ENCODE data around the gene CHPT1. TPM values are rescaled to one million over a fixed set of nuclear protein-coding genes. Genes with fewer than 3 reads are reported as not detected.
A peak's percentile ranks its signal among the peaks of the same experiment; 100 is the strongest.

The CHPT1 gene
- total RNA-seq, 3 donors from 2014 or later, result 86.7 to 98.2 (median 97.2) TPM

- DNase-seq (no peak), ATAC-seq (no peak)
- intact Hi-C loops (cut with DNase I, micrococcal nuclease), result no loop called here
- H3K9me3 ChIP-seq, result no peaks in the 10 kb centered on the region
- H3K36me3 ChIP-seq (ENCODE audit: low read depth), result no peaks in the 10 kb centered on the region
- H3K4me3 ChIP-seq, result no peak overlapping the region
- H3K4me1 ChIP-seq (ENCODE audit: low read depth), result no peaks in the 10 kb centered on the region
- no peak for TF ChIP-seq CTCF (IDR thresholded peaks at IDR 0.05)
Measured at GRCh38 chr12:101686176-101686575, 11.3 kb upstream of the CHPT1 start.

- H3K36me3 ChIP-seq (ENCODE audit: low read depth), result no peaks in the 10 kb centered on the region
- intact Hi-C loops (cut with DNase I, micrococcal nuclease), result no loop called here
- DNase-seq, result no peak
Measured at GRCh38 chr12:101690544-101691098, 6.8 kb upstream of the CHPT1 start.

GRCh38 chr12:101691503-101692096 lies 5.8 kb upstream of the CHPT1 start:
- intact Hi-C loops (cut with DNase I, micrococcal nuclease), result no loop called here
- Histone ChIP-seq H3K4me1 (ENCODE audit: low read depth) (peaks cover 23% of the 10 kb centered on the region), H3K9me3 (no peaks in the 10 kb centered on the region), H3K36me3 (ENCODE audit: low read depth) (no peaks in the 10 kb centered on the region), H3K4me3 (no peak overlapping the region)
- no peak for ATAC-seq
- DNase-seq, result no peak
- TF ChIP-seq CTCF (IDR thresholded peaks at IDR 0.05), result no peak

More at GRCh38 chr12:101690544-101691098, 6.8 kb upstream of the CHPT1 start:
- Histone ChIP-seq H3K9me3 (no peaks in the 10 kb centered on the region), H3K4me1 (ENCODE audit: low read depth) (peaks cover 13% of the 10 kb centered on the region), H3K4me3 (no peak overlapping the region)
- TF ChIP-seq CTCF (IDR thresholded peaks at IDR 0.05), result no peak
- peak; percentile 91 for ATAC-seq

- TF ChIP-seq CTCF (IDR thresholded peaks at IDR 0.05), result no peak
- peaks cover 27% of the 10 kb centered on the region for H3K4me1 ChIP-seq (ENCODE audit: low read depth)
- ATAC-seq (no peak), DNase-seq (no peak)
- intact Hi-C loops (cut with DNase I, micrococcal nuclease), result no loop called here
- no peak overlapping the region for H3K4me3 ChIP-seq
- no peaks in the 10 kb centered on the region for H3K9me3 ChIP-seq
- no peaks in the 10 kb centered on the region for H3K36me3 ChIP-seq (ENCODE audit: low read depth)
Measured at GRCh38 chr12:101694297-101694848, 3.1 kb upstream of the CHPT1 start.

GRCh38 chr12:101694986-101695385 lies 2.5 kb upstream of the CHPT1 start:
- Histone ChIP-seq H3K4me3 (no peak overlapping the region), H3K4me1 (ENCODE audit: low read depth) (peaks cover 33% of the 10 kb centered on the region), H3K36me3 (ENCODE audit: low read depth) (no peaks in the 10 kb centered on the region), H3K9me3 (no peaks in the 10 kb centered on the region)
- TF ChIP-seq CTCF (IDR thresholded peaks at IDR 0.05), result no peak
- intact Hi-C loops (cut with DNase I, micrococcal nuclease), result no loop called here
- DNase-seq (no peak), ATAC-seq (no peak)
